GM23338 (cell line): ENCODE results near the gene AKAP13. TPM values are rescaled to one million over a fixed set of nuclear protein-coding genes. Genes with fewer than 3 reads are reported as not detected.

Experiments
- ATAC-seq: fragments of 200-7000 bp; cut with Tn5 transposase; 3 replicates; pipeline ENCODE4 v1.9.1; 2020
- DNase-seq: peaks from one replicate; pipeline ENCODE4 v3.0.0-alpha.2; 2015; ENCODE audit warnings: low spot score
- H2AFZ ChIP-seq: fragments of 200-600 bp; sonication (generic); 2 replicates; pipeline ENCODE4 v1.8.0; 2016; ENCODE audit warnings: antibody characterized with exemption, mild to moderate bottlenecking, moderate library complexity
- H3F3A ChIP-seq: fragments of 200-600 bp; sonication (generic); replicated peaks from 2 replicates; pipeline ENCODE4 v1.8.0; 2017; ENCODE audit warnings: antibody characterized with exemption, mixed run types, low read depth
- H3K27ac ChIP-seq: fragments of 200-600 bp; sonication (generic); 2 replicates; pipeline ENCODE4 v1.6.1; 2016; ENCODE audit warnings: low read depth
- H3K27me3 ChIP-seq: fragments of 200-600 bp; sonication (generic); 2 replicates; pipeline ENCODE4 v1.8.0; 2016; ENCODE audit warnings: mild to moderate bottlenecking, mixed run types, moderate library complexity; ENCODE audit not compliant: insufficient read depth
- H3K36me3 ChIP-seq: fragments of 200-600 bp; sonication (generic); 2 replicates; pipeline ENCODE4 v1.8.0; 2016; ENCODE audit warnings: mild to moderate bottlenecking; ENCODE audit not compliant: insufficient read depth
- H3K4me1 ChIP-seq: fragments of 200-600 bp; sonication (generic); 2 replicates; pipeline ENCODE4 v1.8.0; 2016; ENCODE audit warnings: mild to moderate bottlenecking, moderate library complexity; ENCODE audit not compliant: insufficient read depth
- H3K4me2 ChIP-seq: fragments of 200-600 bp; sonication (generic); 2 replicates; pipeline ENCODE4 v1.7.1; 2017; ENCODE audit warnings: mixed run types
- H3K4me3 ChIP-seq: fragments of 200-600 bp; sonication (generic); 2 replicates; pipeline ENCODE4 v1.6.1; 2016; ENCODE audit warnings: mixed run types
- H3K79me2 ChIP-seq: fragments of 200-600 bp; sonication (generic); replicated peaks from 2 replicates; pipeline ENCODE4 v1.8.0; 2017; ENCODE audit warnings: mild to moderate bottlenecking; ENCODE audit not compliant: insufficient read depth
- H3K9me2 ChIP-seq: fragments of 200-600 bp; sonication (generic); 2 replicates; pipeline ENCODE4 v1.8.0; 2017; ENCODE audit not compliant: insufficient read depth
- H4K20me1 ChIP-seq: fragments of 200-600 bp; sonication (generic); replicated peaks from 2 replicates; pipeline ENCODE4 v1.8.0; 2017; ENCODE audit warnings: mild to moderate bottlenecking; ENCODE audit not compliant: insufficient read depth
- H3K27ac Mint-ChIP-seq: 2 replicates; pipeline ENCODE4 v1.8.0; 2020; ENCODE audit warnings: inconsistent platforms, mild to moderate bottlenecking, moderate library complexity, mixed read lengths
- H3K27me3 Mint-ChIP-seq: 3 replicates; pipeline ENCODE4 v1.8.0; 2022; ENCODE audit warnings: low read depth, mild to moderate bottlenecking, moderate library complexity, mixed read lengths, inconsistent platforms; ENCODE audit not compliant: insufficient read depth, poor library complexity
- H3K36me3 Mint-ChIP-seq: 3 replicates; pipeline ENCODE4 v1.8.0; 2021; ENCODE audit warnings: low read depth, mild to moderate bottlenecking, inconsistent platforms, moderate library complexity, mixed read lengths
- H3K4me1 Mint-ChIP-seq: 3 replicates; pipeline ENCODE4 v1.8.0; 2020; ENCODE audit warnings: mild to moderate bottlenecking, inconsistent platforms, mixed read lengths
- H3K4me3 Mint-ChIP-seq: 3 replicates; pipeline ENCODE4 v1.8.0; 2021; ENCODE audit warnings: moderate library complexity, mild to moderate bottlenecking, inconsistent platforms, mixed read lengths
- H3K9me3 Mint-ChIP-seq: 3 replicates; pipeline ENCODE4 v1.8.0; 2020; ENCODE audit warnings: moderate library complexity, mild to moderate bottlenecking, inconsistent platforms, mixed read lengths
- CREB1 ChIP-seq: fragments of 250-450 bp; sonication (Bioruptor Pico); IDR thresholded peaks from 2 replicates; pipeline ENCODE4 v1.5.0; 2020; ENCODE audit warnings: low read depth, mild to moderate bottlenecking, moderate library complexity
- CTCF ChIP-seq, 2 experiments: fragments of 200-600 bp in 1 of 2; sonication (generic) in 1 of 2; conservative IDR thresholded peaks; 2 replicates each; pipeline versions ENCODE4 v1.5.1 to v1.6.1; 2016 to 2017; ENCODE audit warnings: antibody characterized with exemption in 2 of 2, low read depth in 2 of 2, mild to moderate bottlenecking in 2 of 2, moderate library complexity in 1 of 2
- ETS1 ChIP-seq: IDR thresholded peaks from 2 replicates; pipeline ENCODE4 v1.6.1; 2016; ENCODE audit warnings: antibody characterized with exemption
- EZH2 ChIP-seq: fragments of 200-600 bp; sonication (generic); IDR thresholded peaks from one replicate; pipeline ENCODE4 v1.8.0; 2017; ENCODE audit warnings: antibody characterized with exemption, mild to moderate bottlenecking, low read depth; ENCODE audit not compliant: unreplicated experiment
- JUNB ChIP-seq: IDR thresholded peaks from one replicate; pipeline ENCODE4 v1.6.1; 2016; ENCODE audit warnings: antibody characterized with exemption; ENCODE audit not compliant: unreplicated experiment
- NANOG ChIP-seq: IDR thresholded peaks from 2 replicates; pipeline ENCODE4 v1.6.1; 2016; ENCODE audit warnings: antibody characterized with exemption, borderline replicate concordance
- REST ChIP-seq: IDR thresholded peaks from one replicate; pipeline ENCODE4 v1.6.1; 2018; ENCODE audit warnings: antibody characterized with exemption; ENCODE audit not compliant: unreplicated experiment
- STAT1 ChIP-seq: IDR thresholded peaks from one replicate; pipeline ENCODE4 v1.6.1; 2016; ENCODE audit warnings: antibody characterized with exemption; ENCODE audit not compliant: unreplicated experiment
- ZNF114 ChIP-seq: fragments of 250-450 bp; sonication (Bioruptor Pico); IDR thresholded peaks from 2 replicates; pipeline ENCODE4 v1.5.0; 2020; ENCODE audit warnings: mild to moderate bottlenecking, moderate library complexity
- ZNF331 ChIP-seq: fragments of 250-450 bp; sonication (Bioruptor Pico); IDR thresholded peaks from 2 replicates; pipeline ENCODE4 v1.5.0; 2020; ENCODE audit warnings: low read depth, mild to moderate bottlenecking, moderate library complexity
- ZNF462 ChIP-seq: fragments of 250-450 bp; sonication (Bioruptor Pico); IDR thresholded peaks from 2 replicates; pipeline ENCODE4 v1.5.0; 2020; ENCODE audit warnings: mild to moderate bottlenecking, moderate library complexity
- polyA plus RNA-seq: library from polyadenylated mRNA; unstranded; fragments of >200 nt; fragmentation: Nextera tagmentation; extraction: Ambion mirVana; gene quantifications from 2 replicates; pipeline ENCODE4 v1.2.1, GENCODE V29; 2016
- total RNA-seq: library from RNA; depleted of rRNA; stranded (reverse); fragments of >200 nt; shearing (Covaris generic); gene quantifications from 2 replicates; pipeline ENCODE4 v1.2.3, GENCODE V29; 2014

The AKAP13 gene
- total and polyA plus RNA-seq, 2 experiments from 2014 or later = 46.2 to 60.7 TPM

- peaks cover 6% of the 10 kb centered on the region; the same call in 1 of the 2 replicates for H4K20me1 ChIP-seq
- H3K4me1 Mint-ChIP-seq = 0 out of 3 replicates have a peak, but pooled peaks cover 4% of the 10 kb centered on the region
- H3K9me2 ChIP-seq = no peaks in the 10 kb centered on the region
- peaks cover 10% of the 10 kb centered on the region for H3K79me2 ChIP-seq
- ATAC-seq (no peak), DNase-seq (no peak)
- H3K4me3 ChIP-seq = no peak overlapping the region
- no peaks in the 10 kb centered on the region for H3F3A ChIP-seq
- H3K9me3 Mint-ChIP-seq = no peaks in the 10 kb centered on the region
- H3K27me3 ChIP-seq = no peaks in the 10 kb centered on the region
- no peak overlapping the region for H3K27ac ChIP-seq
- H3K27ac Mint-ChIP-seq = no peak overlapping the region
- TF ChIP-seq STAT1 (no peak), CREB1 (CRISPR knock-in tag) (no peak), EZH2 (no peak), ZNF462 (CRISPR knock-in tag) (no peak), REST (no peak), JUNB (no peak), NANOG (no peak), ZNF331 (CRISPR knock-in tag) (no peak), CTCF (conservative IDR thresholded peaks at IDR 0.05; ENCODE audit: low read depth in 2 of 2) (no peak), ETS1 (no peak), ZNF114 (CRISPR knock-in tag) (no peak)
- H2AFZ ChIP-seq = no peak overlapping the region
- peaks cover 6% of the 10 kb centered on the region for H3K27me3 Mint-ChIP-seq
- peaks cover 23% of the 10 kb centered on the region for H3K4me1 ChIP-seq
- no peaks in the 10 kb centered on the region for H3K36me3 Mint-ChIP-seq
- H3K4me2 ChIP-seq = no peak overlapping the region
- H3K36me3 ChIP-seq = no peaks in the 10 kb centered on the region
- no peak overlapping the region for H3K4me3 Mint-ChIP-seq
Observed at GRCh38 chr15:85623315-85624049, 243.1 kb downstream of the AKAP13 start.
